ENCODE measurements around the gene ADAMTS6.

GRCh38 chr5:65461490-65461889 is 20.2 kb downstream of the ADAMTS6 start:
- TF ChIP-seq POLR2A (IDR thresholded peaks at IDR 0.05; ENCODE audit: low read depth, low read length) (no peak), TAF1 (IDR thresholded peaks at IDR 0.05; ENCODE audit: borderline replicate concordance, low read depth, low read length) (no peak)

Data from GM12892 (cell line).